HUES64 (cell line): ENCODE data around the gene PITPNM3.

Source experiments
- H3K27ac ChIP-seq: 2 replicates; pipeline ENCODE4 v1.7.0; 2013; ENCODE audit warnings: low read depth, low read length, inconsistent platforms
- H3K27me3 ChIP-seq: 2 replicates; pipeline ENCODE4 v1.6.1; 2013; ENCODE audit warnings: mild to moderate bottlenecking, low read length; ENCODE audit not compliant: insufficient read depth
- H3K36me3 ChIP-seq: 2 replicates; pipeline ENCODE4 v1.6.1; 2013; ENCODE audit warnings: mild to moderate bottlenecking, low read length; ENCODE audit not compliant: insufficient read depth
- H3K4me1 ChIP-seq: 2 replicates; pipeline ENCODE4 v1.6.1; 2013; ENCODE audit warnings: mild to moderate bottlenecking, low read length, moderate library complexity; ENCODE audit not compliant: insufficient read depth
- H3K4me3 ChIP-seq: 2 replicates; pipeline ENCODE4 v1.5.1; 2013; ENCODE audit warnings: mild to moderate bottlenecking, low read length, moderate library complexity
- H3K9ac ChIP-seq: 2 replicates; pipeline ENCODE4 v1.6.1; 2013; ENCODE audit warnings: mild to moderate bottlenecking, low read depth, low read length
- H3K9me3 ChIP-seq: 2 replicates; pipeline ENCODE4 v1.6.1; 2013; ENCODE audit warnings: low read depth, low read length; ENCODE audit not compliant: insufficient read depth
- WGBS: fragments of 150-250, 120-280 bp; methylation state at CpG from one replicate; pipeline ENCODE4 v1.1.7; 2013; ENCODE audit warnings: missing lambda C conversion rate; 5-methylcytosine and 5-hydroxymethylcytosine counted together

Gene PITPNM3

GRCh38 chr17:6497496-6498221, 58.7 kb downstream of the PITPNM3 start:
- Histone ChIP-seq H3K4me3 (no peak overlapping the region), H3K4me1 (peaks cover 22% of the 10 kb centered on the region), H3K9ac (no peak overlapping the region), H3K36me3 (no peaks in the 10 kb centered on the region), H3K9me3 (no peaks in the 10 kb centered on the region), H3K27me3 (no peaks in the 10 kb centered on the region), H3K27ac (no peak overlapping the region)
- WGBS: 62% methylated on average over 17 of the region's 17 CpGs

GRCh38 chr17:6496640-6497441, 59.5 kb downstream of the PITPNM3 start:
- no peak overlapping the region for H3K27ac ChIP-seq
- no peaks in the 10 kb centered on the region for H3K27me3 ChIP-seq
- WGBS: 92% methylated on average over 15 of the region's 15 CpGs
- no peaks in the 10 kb centered on the region for H3K9me3 ChIP-seq
- H3K9ac ChIP-seq: no peak overlapping the region
- no peak overlapping the region for H3K4me3 ChIP-seq
- no peaks in the 10 kb centered on the region for H3K36me3 ChIP-seq
- H3K4me1 ChIP-seq: peaks cover 22% of the 10 kb centered on the region

GRCh38 chr17:6496116-6496481, 60.3 kb downstream of the PITPNM3 start:
- no peaks in the 10 kb centered on the region for H3K9me3 ChIP-seq
- H3K4me3 ChIP-seq: peak overlapping the region; percentile 48
- H3K27me3 ChIP-seq: no peaks in the 10 kb centered on the region
- no peaks in the 10 kb centered on the region for H3K36me3 ChIP-seq
- H3K4me1 ChIP-seq: peaks cover 22% of the 10 kb centered on the region
- H3K9ac ChIP-seq: peak overlapping the region; percentile 28; the same call in 1 of the 2 replicates
- 4% methylated on average over 8 of the region's 8 CpGs for WGBS
- H3K27ac ChIP-seq: no peak overlapping the region

- Histone ChIP-seq H3K9ac (peak overlapping the region; percentile 28; the same call in 1 of the 2 replicates), H3K4me1 (peaks cover 20% of the 10 kb centered on the region), H3K9me3 (no peaks in the 10 kb centered on the region), H3K27ac (0 out of 2 replicates have a peak overlapping the region, but pooled peaks have one; percentile 6), H3K36me3 (no peaks in the 10 kb centered on the region), H3K27me3 (no peaks in the 10 kb centered on the region), H3K4me3 (peak overlapping the region; percentile 48)
- 46% methylated on average over 15 of the region's 15 CpGs for WGBS
These were observed 60.8 kb downstream of the PITPNM3 start for GRCh38 chr17:6495450-6496115.

- H3K27me3 ChIP-seq: no peaks in the 10 kb centered on the region
- no peak overlapping the region for H3K4me3 ChIP-seq
- no peaks in the 10 kb centered on the region for H3K9me3 ChIP-seq
- 93% methylated on average over 4 of the region's 5 CpGs for WGBS
- H3K27ac ChIP-seq: no peak overlapping the region
- H3K4me1 ChIP-seq: peaks cover 25% of the 10 kb centered on the region
- H3K9ac ChIP-seq: no peak overlapping the region
- H3K36me3 ChIP-seq: no peaks in the 10 kb centered on the region
These were observed 62.0 kb downstream of the PITPNM3 start for GRCh38 chr17:6494239-6494941.

GRCh38 chr17:6492892-6493674, 63.3 kb downstream of the PITPNM3 start:
- WGBS: 84% methylated on average over 4 of the region's 4 CpGs

GRCh38 chr17:6491071-6491700, 65.2 kb downstream of the PITPNM3 start:
- WGBS: 82% methylated on average over 6 of the region's 7 CpGs
- Histone ChIP-seq H3K27ac (no peak overlapping the region), H3K36me3 (no peaks in the 10 kb centered on the region), H3K4me3 (no peak overlapping the region), H3K9me3 (no peaks in the 10 kb centered on the region), H3K9ac (no peak overlapping the region), H3K4me1 (peaks cover 32% of the 10 kb centered on the region), H3K27me3 (no peaks in the 10 kb centered on the region)

More at GRCh38 chr17:6492892-6493674, 63.3 kb downstream of the PITPNM3 start:
- Histone ChIP-seq H3K9me3 (no peaks in the 10 kb centered on the region), H3K36me3 (no peaks in the 10 kb centered on the region), H3K4me3 (no peak overlapping the region), H3K27me3 (no peaks in the 10 kb centered on the region), H3K4me1 (peaks cover 28% of the 10 kb centered on the region), H3K27ac (no peak overlapping the region), H3K9ac (no peak overlapping the region)

- Histone ChIP-seq H3K27me3 (no peaks in the 10 kb centered on the region), H3K4me3 (no peak overlapping the region), H3K9ac (no peak overlapping the region), H3K36me3 (no peaks in the 10 kb centered on the region), H3K4me1 (peaks cover 22% of the 10 kb centered on the region), H3K27ac (no peak overlapping the region), H3K9me3 (no peaks in the 10 kb centered on the region)
- 91% methylated on average over 6 of the region's 6 CpGs for WGBS
These were observed 67.3 kb downstream of the PITPNM3 start for GRCh38 chr17:6489016-6489550.

GRCh38 chr17:6488008-6488539, 68.3 kb downstream of the PITPNM3 start:
- Histone ChIP-seq H3K4me1 (peaks cover 22% of the 10 kb centered on the region), H3K27ac (no peak overlapping the region), H3K36me3 (no peaks in the 10 kb centered on the region), H3K9ac (no peak overlapping the region), H3K9me3 (no peaks in the 10 kb centered on the region), H3K27me3 (no peaks in the 10 kb centered on the region), H3K4me3 (no peak overlapping the region)
- 74% methylated on average over 6 of the region's 6 CpGs for WGBS
